CD4-positive, alpha-beta T cell treated with Interleukin-4 for 4 hours (primary cell): Measurements from ENCODE around the gene TEN1.

Experiments used
- DNase-seq: peaks from one replicate; pipeline ENCODE4 v3.0.0-alpha.2; 2020

The TEN1 gene

GRCh38 chr17:75979705-75980187 lies 706 bp downstream of the TEN1 start:
- no peak for DNase-seq

DNA sequence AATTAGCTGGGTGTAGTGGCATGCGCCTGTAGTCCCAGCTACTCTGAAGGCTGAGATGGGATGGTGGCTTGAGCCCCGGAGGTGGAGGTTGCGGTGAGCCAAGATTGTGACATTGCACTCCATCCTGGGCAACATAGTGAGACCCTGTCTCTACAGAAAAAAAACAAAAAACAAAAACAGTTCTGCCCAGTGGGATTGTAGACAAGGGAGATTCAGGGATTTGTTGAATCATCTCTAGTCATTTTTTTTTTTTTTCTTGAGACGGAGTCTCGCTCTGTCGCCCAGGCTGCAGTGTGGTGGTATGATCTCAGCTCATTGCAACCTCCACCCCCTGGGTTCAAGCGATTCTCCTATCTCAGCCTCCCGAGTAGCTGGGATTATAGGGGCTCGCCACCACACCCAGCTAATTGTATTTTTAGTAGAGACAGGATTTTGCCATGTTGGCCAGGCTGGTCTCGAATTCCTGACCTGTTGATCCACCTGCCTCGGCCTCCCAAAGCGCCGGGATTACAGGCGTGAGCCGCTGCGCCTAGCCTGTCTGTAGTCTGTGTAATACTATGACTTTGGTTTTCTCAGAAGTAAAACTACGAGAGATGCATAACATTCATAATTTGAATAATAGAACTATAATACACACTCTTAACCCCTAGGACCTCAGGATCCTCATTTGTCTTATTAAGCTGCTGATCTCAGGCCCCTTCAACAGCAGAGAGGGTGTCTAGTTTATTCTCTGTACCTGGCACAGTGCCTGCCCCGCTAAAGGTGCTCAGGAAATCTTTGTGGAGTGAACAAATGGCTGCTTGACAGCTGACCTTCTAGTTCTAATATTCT lies 1.4 kb downstream of the TEN1 start:
- DNase-seq: no peak

DNA sequence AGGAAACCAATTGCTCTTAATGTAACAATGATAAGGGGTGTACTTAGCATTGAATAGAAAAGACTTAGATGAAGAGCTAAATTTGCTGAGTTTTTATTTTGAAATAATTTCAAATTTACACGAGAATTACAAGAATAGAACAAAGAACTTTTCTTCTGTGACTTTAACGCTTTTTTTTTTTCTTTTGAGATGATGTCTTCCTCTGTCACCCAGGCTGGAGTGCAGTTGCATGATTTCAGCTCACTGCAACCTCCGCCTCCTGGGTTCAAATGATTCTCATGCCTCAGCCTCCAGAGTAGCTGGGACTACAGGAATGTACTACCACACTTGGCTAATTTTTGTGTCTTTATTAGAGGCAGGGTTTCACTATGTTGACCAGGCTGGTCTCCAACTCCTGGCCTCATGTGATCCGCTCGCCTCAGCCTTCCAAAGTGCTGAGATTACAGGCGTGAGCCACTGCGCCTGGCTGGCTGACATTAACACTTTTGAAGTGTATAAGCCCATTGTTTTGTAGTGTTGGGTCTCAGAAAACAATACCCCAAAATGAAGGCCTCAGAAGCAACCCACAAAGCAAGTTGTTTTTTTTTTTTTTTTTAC lies 2.1 kb downstream of the TEN1 start:
- DNase-seq: no peak

DNA sequence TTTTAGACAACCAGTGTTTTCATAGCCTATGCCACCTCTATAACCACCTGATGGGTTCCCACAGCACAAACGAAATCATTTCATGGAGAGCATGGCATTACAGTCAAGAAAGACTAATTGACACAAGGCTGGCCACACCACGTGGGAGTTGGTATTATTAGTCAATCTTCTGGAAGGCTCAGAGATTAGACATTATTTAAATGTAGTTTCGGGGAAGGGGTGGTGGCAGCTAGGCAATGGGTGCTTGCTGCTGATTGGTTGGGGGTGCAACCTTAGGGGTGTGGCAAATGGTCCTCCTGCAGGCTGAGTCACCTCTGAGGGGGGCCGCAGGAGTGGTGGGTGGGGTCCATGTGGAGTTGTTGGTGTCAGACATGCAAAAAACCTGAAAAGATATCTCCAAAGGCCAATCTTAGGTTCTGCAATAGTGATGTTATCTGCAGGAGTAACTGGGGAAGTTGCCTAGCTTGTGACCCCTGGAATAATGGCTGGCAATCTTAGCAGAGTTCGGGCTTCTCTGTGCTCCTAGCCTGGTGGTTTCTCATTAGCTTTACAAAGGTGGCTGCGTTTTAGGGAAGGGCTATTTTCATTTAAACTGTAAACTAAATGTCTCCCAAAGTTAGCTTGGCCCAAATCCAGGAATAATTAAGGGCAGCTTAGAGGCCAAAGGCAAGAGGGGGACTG lies 4.6 kb downstream of the TEN1 start:
- no peak for DNase-seq

- DNase-seq: no peak
Measured at GRCh38 chr17:75985986-75986385, 6.9 kb downstream of the TEN1 start.

DNA sequence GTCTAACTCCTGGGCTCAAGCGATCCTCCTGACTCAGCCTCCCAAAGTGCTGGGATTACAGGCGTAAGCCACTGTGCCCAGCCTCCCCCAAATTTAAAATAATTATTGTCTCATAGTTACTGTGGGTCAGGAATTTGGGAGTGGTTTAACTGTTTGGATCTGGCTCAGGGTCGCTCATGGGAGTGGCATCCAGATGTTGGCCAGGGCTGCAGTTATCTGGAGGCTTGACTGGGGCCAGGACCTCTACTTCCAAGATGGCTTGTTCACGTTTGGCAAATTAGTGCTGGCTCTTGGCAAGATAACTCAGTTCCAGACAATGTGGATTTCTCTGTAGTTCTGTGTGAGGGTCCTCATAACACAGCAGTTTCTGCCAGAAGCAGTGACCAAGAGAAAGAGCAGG lies 8.0 kb downstream of the TEN1 start:
- DNase-seq: no peak

DNA sequence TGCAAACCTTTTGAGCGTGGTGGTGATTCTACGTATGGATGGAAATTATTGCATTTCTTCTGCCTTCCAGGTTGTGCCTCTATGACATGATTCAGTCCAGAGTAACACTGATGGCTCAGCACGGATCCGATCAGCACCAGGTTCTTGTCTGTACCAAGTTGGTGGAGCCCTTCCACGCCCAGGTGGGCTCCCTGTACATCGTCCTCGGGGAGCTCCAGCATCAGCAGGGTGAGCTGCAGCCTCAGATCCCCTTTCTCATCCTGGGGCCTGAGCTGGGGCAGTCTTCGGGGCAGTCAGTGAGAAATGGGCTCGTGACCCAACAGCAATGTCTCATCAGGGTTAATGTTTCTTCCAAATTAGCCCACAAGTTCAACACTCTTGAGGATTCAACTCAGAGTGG lies 12.4 kb downstream of the TEN1 start:
- DNase-seq: no peak

DNA sequence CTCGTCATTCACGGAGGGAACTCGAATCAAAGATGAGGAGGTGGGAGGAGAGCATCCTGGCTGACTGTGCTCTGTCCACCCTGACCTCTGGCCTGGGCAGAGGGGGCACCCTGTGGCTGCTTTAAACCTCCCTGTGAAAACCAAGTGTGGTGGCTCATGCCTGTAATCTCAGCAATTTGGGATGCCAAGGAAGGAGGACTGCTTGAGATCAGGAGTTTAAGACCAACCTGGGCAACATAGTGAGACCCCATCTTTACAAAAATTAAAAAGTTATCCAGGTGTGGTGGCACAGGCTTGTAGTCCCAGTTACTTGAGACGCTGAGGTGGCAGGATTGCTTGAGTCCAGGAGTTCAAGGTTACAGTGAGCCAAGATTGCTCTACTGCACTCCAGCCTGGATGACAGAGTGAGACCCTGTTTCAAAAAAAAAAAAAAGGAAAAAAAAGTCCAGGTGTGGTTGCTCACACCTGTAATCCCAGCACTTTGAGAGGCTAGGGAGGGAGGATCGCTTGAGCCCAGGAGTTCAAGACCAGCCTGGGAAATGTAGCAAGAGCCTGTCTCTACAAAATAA lies 15.8 kb downstream of the TEN1 start:
- DNase-seq: no peak

DNA sequence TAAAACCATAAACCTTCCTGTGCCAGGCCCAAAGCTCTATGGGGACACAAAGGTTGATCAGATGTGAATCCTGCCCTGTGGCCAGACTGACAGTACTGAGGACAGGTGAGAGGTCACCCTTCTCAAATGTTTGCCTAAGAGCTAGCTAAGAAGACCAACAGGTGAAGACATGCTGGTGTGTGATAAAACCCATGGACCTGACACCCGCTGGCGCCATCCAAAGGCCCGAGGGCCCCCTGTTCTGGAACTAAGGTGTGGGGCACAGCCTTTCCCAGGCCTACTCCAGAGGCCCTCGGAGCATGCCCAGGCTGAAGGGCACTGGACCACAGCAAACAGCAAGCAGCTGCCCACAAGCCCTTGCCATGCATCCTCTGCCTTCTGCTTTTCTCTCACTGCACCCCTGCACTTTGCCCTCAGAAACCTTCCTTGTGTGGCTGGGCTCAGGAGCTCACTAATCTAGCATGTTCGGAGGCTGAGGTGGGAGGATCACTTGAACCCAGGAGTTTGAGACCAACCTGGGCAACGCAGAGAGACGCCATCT lies 16.4 kb downstream of the TEN1 start:
- DNase-seq: no peak

DNA sequence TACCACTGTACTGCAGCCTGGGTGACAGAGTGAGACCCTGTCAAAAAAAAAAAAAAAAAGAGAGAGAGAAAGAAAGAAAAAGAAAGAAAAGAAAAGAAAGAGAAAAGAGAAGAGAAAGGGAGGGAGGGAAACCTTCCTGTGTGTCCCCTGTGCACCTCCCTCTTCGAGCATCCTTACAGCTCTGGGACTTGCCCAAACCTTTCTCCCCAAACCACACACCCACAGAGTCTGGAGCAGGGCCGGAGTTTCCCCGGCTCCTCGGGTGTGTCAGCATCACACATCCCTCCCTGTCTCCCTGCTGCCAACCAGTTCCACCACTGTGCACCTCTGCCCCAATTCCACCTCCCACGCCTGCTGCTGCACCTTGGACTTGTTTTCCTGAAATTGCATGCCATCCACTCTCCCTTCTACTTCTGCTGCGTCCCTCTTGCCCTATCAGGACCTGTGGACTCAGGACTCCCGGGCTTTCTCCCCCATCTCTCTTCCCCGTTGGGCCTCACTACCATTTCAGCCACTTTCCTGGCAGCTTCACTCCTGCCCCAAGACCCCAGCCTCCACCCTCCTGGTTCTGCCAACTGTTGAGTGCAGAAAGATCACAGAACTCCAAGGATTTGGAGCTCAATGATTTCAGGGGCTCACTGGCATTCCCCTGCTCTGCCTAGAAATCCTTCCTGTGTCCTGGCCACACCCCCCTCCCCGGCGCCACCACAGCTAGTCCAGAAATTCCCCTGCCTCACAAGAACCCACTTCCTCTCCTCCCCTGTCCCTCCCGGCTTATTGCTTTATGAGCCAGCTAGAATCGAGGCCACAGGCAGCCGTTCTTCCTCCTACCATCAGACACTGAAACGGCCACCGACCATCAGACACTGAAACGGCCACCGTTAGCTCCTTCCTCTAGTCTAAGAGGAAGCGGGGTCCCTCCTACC lies 17.9 kb downstream of the TEN1 start:
- DNase-seq: peak; percentile 30

GRCh38 chr17:75998327-75998795 lies 19.3 kb downstream of the TEN1 start:
- DNase-seq: no peak

- peak; percentile 36 for DNase-seq
Measured at GRCh38 chr17:76000016-76000754, 21.1 kb downstream of the TEN1 start.

- no peak for DNase-seq
Measured at GRCh38 chr17:76000755-76001521, 21.9 kb downstream of the TEN1 start, which contains the start of gene CDK3. Gene CDK3 (plus strand): TSS chr17:76000855. CDS start chr17:76001426, 571 bp downstream.

GRCh38 chr17:76002100-76002499 lies 23.1 kb downstream of the TEN1 start:
- DNase-seq: no peak

- DNase-seq: no peak
Measured at GRCh38 chr17:76003915-76004314, 24.9 kb downstream of the TEN1 start.

GRCh38 chr17:76004750-76005262 lies 25.8 kb downstream of the TEN1 start:
- DNase-seq: no peak

DNA sequence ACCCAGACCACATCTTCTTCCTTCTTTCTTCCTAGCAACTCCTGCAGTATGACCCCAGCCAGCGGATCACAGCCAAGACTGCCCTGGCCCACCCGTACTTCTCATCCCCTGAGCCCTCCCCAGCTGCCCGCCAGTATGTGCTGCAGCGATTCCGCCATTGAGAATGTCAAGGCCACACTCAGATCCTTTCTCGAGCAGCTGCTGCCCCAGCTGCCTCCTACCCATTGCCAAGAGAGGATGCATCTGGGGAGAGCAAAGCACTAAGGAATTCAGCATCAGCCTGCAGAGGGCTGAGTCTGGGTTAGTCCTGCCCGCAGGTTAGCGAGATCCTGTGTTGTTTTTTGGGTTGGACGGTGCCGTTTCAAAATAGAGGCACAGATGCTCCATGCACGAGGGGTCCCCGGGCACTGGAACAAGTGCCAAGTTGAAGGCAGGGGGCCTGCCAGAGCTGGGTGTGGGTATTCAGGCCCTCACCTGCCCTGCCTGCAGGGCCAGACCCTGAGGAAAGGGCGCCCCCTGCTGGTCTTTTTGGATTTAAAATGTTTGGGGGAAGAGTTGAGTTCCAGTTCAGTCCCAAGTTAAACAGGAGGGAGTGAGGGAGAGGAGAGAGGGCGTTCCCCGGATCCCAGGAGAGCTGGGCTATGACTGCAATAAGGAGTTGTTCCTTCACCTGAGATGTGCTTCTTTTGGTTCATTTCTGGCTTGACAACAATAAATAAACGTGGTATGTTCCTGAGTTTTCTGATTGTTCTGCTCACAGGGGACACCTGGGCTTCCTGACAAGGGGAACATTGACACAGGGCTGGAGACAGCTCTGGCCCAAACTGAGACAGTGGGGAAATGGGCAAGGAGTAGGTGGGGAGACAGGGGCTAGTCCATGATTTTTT lies 26.5 kb downstream of the TEN1 start:
- peak; percentile 67 for DNase-seq

DNA sequence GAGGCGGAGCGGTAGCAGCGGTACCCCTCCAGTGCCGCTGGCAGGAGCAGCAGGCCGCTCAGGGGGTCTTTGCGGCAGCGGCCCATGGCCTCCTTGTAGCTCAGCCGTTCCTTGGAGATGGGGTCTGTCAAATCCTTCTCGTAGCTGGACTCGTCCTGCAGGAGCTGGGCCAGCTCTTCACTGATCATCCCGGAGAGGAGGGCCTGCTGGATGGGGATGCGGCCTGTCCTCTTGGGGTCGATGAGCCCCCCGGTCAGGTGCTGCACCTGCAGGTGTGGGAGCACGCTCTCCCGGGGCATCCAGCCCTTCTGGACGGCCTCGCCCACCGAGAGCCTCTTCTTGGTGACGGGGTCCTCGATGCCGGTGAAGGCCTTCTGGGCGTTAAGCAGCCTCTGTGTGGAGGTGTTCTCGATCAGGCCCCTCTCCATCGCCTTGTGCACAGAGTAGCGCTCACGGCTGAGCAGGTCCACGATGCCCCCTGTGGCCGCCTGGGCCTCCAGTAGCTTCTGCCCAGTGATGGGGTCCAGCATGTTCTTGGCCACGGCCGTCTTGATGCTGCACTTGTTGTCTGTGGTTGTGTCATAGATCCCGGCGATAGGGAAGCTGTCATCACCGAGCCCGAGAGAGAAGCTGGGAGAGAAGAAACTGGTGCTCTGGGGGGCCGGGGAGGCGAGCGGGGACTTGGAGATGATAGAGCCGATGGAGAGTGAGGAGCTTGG lies 28.2 kb downstream of the TEN1 start:
- DNase-seq: no peak

DNA sequence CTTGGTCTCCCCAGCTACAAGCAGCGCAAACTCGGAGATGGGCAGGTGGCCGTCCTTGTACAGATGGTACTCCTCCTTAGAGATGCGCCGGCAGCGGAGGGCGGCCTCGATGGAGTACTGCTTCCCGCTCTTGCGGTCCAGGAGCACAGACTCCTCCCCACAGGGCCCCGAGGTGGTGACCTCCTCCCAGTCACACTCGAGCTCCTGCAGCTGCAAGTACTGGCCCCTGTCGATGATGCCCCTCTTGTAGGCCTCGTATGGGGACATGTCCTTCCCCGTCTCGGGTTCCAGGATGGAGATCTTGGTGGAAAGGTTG lies 28.8 kb downstream of the TEN1 start:
- DNase-seq: no peak
